ENCODE data around the gene CSNK1G2.
A peak's percentile ranks its signal among the peaks of the same experiment; 100 is the strongest.

CSNK1G2 gene

DNA sequence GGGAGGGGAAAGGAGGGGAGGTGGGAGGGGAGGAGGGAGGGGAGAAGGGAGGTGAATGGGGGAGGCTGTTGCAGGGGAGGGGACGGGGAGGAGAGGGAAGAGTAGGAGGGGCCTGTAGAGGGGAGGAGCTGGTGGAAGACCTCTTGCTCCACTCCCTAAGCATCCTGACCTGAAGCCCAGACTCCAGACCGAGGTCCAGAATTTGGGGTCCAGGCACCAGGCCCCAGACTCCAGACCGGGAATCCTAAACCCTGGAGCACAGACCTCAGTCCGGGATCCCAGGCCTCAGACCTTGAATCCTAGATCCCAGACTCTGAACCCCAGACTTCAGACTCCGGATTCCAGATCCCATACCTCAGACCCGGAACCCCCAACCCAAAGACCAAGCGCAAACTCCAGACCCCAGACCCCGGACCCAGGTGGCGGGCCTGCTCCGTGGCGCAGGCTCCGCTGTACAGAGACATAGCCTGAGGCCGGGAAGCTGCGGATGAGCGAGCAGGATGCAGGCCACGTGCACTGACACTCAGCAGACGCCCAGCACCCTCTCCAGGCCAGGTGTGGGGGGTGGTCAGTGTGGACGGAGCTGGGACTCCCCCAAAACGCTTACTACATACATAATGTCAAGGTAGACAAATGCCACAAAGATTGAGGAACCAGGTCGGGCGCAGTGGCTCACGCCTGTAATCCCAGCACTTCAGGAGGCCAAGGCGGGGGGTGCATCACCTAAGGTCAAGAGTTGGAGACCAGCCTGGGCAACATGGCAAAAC is 75.3 kb downstream of the CSNK1G2 start:
- CTCF ChIA-PET: interaction anchor here (0.6 kb wide), 1 partner anchor 269 kb away, joined by 3 read pairs; no protein-coding TSS in a partner anchor
- POLR2A ChIA-PET: no interaction called here
- TF ChIP-seq ZNF384 (IDR thresholded peaks at IDR 0.05) (no peak), FOXA1 (IDR thresholded peaks at IDR 0.05) (no peak), PKNOX1 (IDR thresholded peaks at IDR 0.05) (no peak), FOXK2 (IDR thresholded peaks at IDR 0.05) (no peak), FOXM1 (IDR thresholded peaks at IDR 0.05; ENCODE audit: borderline replicate concordance) (no peak), CTBP1 (IDR thresholded peaks at IDR 0.05; ENCODE audit: borderline replicate concordance) (no peak), HDGF (IDR thresholded peaks at IDR 0.05; ENCODE audit: borderline replicate concordance) (no peak)
- DNase-seq (ENCODE audit: extremely low spot score): peak; percentile 68

DNA sequence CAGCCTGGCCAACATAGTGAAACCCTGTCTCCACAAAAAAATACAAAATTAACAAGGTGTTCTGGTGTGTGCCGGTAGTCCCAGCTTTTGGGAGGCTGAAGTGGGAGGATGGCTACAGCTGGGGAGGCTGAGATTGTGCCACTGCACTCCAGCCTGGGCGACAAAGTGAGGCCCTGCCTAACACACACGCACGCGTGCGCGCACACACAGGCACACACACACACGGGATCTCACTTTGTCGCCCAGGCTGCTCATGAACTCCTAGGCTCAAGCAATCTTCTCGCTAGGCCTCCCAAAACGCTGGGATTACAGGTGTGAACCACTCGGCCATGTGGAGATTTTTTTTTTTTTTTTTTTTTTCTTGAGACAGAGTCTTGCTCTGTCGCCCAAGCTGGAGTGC is 77.8 kb downstream of the CSNK1G2 start:
- TF ChIP-seq CTBP1 (IDR thresholded peaks at IDR 0.05; ENCODE audit: borderline replicate concordance) (no peak), PKNOX1 (IDR thresholded peaks at IDR 0.05) (no peak), ELF4 (IDR thresholded peaks at IDR 0.05) (no peak), ZNF384 (IDR thresholded peaks at IDR 0.05) (no peak), SP1 (IDR thresholded peaks at IDR 0.05) (no peak), FOXA1 (IDR thresholded peaks at IDR 0.05) (no peak), NFRKB (IDR thresholded peaks at IDR 0.05) (no peak), LEF1 (IDR thresholded peaks at IDR 0.05; ENCODE audit: borderline replicate concordance) (no peak), ARNT (IDR thresholded peaks at IDR 0.05) (no peak), FOXM1 (IDR thresholded peaks at IDR 0.05; ENCODE audit: borderline replicate concordance) (no peak), FOXK2 (IDR thresholded peaks at IDR 0.05) (no peak), HDGF (IDR thresholded peaks at IDR 0.05; ENCODE audit: borderline replicate concordance) (no peak), L3MBTL2 (conservative IDR thresholded peaks at IDR 0.05) (no peak), SUZ12 (IDR thresholded peaks at IDR 0.05) (no peak), TARDBP (IDR thresholded peaks at IDR 0.05) (no peak), BHLHE40 (IDR thresholded peaks at IDR 0.05; ENCODE audit: borderline replicate concordance) (no peak)
- CTCF ChIA-PET: interaction anchor here (1.8 kb wide), 1 partner anchor 11 kb away, joined by 6 read pairs; no protein-coding TSS in a partner anchor
- no peak for DNase-seq (ENCODE audit: extremely low spot score)
- POLR2A ChIA-PET: no interaction called here

- no peak for DNase-seq (ENCODE audit: extremely low spot score)
- CTCF ChIA-PET: no interaction called here
- no peak for TF ChIP-seq ZNF384 (IDR thresholded peaks at IDR 0.05)
- no peak for TF ChIP-seq SUZ12 (IDR thresholded peaks at IDR 0.05)
- no peak for TF ChIP-seq PKNOX1 (IDR thresholded peaks at IDR 0.05)
- TF ChIP-seq NFRKB (IDR thresholded peaks at IDR 0.05): no peak
- no peak for TF ChIP-seq CTBP1 (IDR thresholded peaks at IDR 0.05; ENCODE audit: borderline replicate concordance)
- POLR2A ChIA-PET: no interaction called here
These were observed 80.6 kb downstream of the CSNK1G2 start for GRCh38 chr19:2021453-2022140.

DNA sequence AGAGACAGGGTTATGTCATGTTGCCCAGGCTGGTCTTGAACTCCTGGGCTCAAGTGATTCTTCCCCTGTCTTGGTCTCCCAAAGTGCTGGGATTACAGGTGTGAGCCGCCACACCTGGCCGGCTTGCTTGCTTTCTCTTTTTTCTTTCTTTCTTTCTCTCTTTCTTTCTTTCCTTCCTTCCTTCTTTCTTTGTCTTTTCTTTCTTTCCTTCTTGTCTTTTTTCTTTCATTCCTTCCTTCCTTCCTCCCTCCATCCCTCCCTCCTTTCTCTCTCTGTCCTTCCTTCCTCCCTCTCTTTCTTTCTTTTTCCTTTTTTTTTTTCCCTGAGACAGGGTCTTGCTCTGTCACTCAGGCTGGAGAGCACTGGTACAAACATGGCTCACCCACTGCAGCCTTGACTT is 81.3 kb downstream of the CSNK1G2 start:
- ChIA-PET CTCF (no interaction called here), POLR2A (no interaction called here)
- TF ChIP-seq FOXM1 (IDR thresholded peaks at IDR 0.05; ENCODE audit: borderline replicate concordance) (no peak), ARNT (IDR thresholded peaks at IDR 0.05) (no peak)
- no peak for DNase-seq (ENCODE audit: extremely low spot score)

GRCh38 chr19:2026770-2027169 is 85.8 kb downstream of the CSNK1G2 start:
- POLR2A ChIA-PET: no interaction called here

DNA sequence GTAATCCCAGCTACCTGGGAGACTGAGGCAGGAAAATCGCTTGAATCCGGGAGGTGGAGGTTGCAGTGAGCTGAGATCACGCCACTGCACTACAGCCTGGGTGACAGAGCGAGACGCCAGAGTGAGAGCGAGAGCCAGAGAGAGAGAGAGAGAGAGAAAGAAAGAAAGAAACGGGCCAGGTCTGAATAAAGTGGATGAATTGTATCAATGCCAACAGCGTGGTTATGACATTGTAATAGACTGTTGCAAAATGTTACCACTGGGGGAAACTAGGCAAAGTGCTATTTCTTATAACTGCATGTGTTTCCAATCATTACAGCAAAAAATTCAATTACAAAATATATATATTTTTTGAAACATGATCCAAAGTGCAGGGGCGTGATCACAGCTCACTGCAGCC is 86.4 kb downstream of the CSNK1G2 start:
- no peak for DNase-seq (ENCODE audit: extremely low spot score)
- TF ChIP-seq L3MBTL2 (conservative IDR thresholded peaks at IDR 0.05) (no peak), HDGF (IDR thresholded peaks at IDR 0.05; ENCODE audit: borderline replicate concordance) (no peak), ELF4 (IDR thresholded peaks at IDR 0.05) (no peak)
- ChIA-PET CTCF (interaction anchor here (1.6 kb wide), 1 partner anchor 8 kb away, joined by 4 read pairs; no protein-coding TSS in a partner anchor), POLR2A (no interaction called here)

More at GRCh38 chr19:2026770-2027169, 85.8 kb downstream of the CSNK1G2 start:
- no peak for DNase-seq (ENCODE audit: extremely low spot score)
- CTCF ChIA-PET: no interaction called here
- no peak for TF ChIP-seq FOXK2 (IDR thresholded peaks at IDR 0.05)
- TF ChIP-seq SUZ12 (IDR thresholded peaks at IDR 0.05): no peak
- no peak for TF ChIP-seq CTBP1 (IDR thresholded peaks at IDR 0.05; ENCODE audit: borderline replicate concordance)
- TF ChIP-seq ARNT (IDR thresholded peaks at IDR 0.05): no peak
- TF ChIP-seq L3MBTL2 (conservative IDR thresholded peaks at IDR 0.05): no peak
- no peak for TF ChIP-seq LEF1 (IDR thresholded peaks at IDR 0.05; ENCODE audit: borderline replicate concordance)
- TF ChIP-seq TARDBP (IDR thresholded peaks at IDR 0.05): no peak
- no peak for TF ChIP-seq SP1 (IDR thresholded peaks at IDR 0.05)
- TF ChIP-seq FOXA1 (IDR thresholded peaks at IDR 0.05): no peak
